GM23338 (cell line): Measurements from ENCODE around the gene NCOA6. TPM values are rescaled to one million over a fixed set of nuclear protein-coding genes. Genes with fewer than 3 reads are reported as not detected.

Experiments used
- ATAC-seq: fragments of 200-7000 bp; cut with Tn5 transposase; 3 replicates; pipeline ENCODE4 v1.9.1; 2020
- DNase-seq: peaks from one replicate; pipeline ENCODE4 v3.0.0-alpha.2; 2015; ENCODE audit warnings: low spot score
- H2AFZ ChIP-seq: fragments of 200-600 bp; sonication (generic); 2 replicates; pipeline ENCODE4 v1.8.0; 2016; ENCODE audit warnings: antibody characterized with exemption, mild to moderate bottlenecking, moderate library complexity
- H3F3A ChIP-seq: fragments of 200-600 bp; sonication (generic); replicated peaks from 2 replicates; pipeline ENCODE4 v1.8.0; 2017; ENCODE audit warnings: antibody characterized with exemption, mixed run types, low read depth
- H3K27ac ChIP-seq: fragments of 200-600 bp; sonication (generic); 2 replicates; pipeline ENCODE4 v1.6.1; 2016; ENCODE audit warnings: low read depth
- H3K27me3 ChIP-seq: fragments of 200-600 bp; sonication (generic); 2 replicates; pipeline ENCODE4 v1.8.0; 2016; ENCODE audit warnings: mild to moderate bottlenecking, mixed run types, moderate library complexity; ENCODE audit not compliant: insufficient read depth
- H3K36me3 ChIP-seq: fragments of 200-600 bp; sonication (generic); 2 replicates; pipeline ENCODE4 v1.8.0; 2016; ENCODE audit warnings: mild to moderate bottlenecking; ENCODE audit not compliant: insufficient read depth
- H3K4me1 ChIP-seq: fragments of 200-600 bp; sonication (generic); 2 replicates; pipeline ENCODE4 v1.8.0; 2016; ENCODE audit warnings: mild to moderate bottlenecking, moderate library complexity; ENCODE audit not compliant: insufficient read depth
- H3K4me2 ChIP-seq: fragments of 200-600 bp; sonication (generic); 2 replicates; pipeline ENCODE4 v1.7.1; 2017; ENCODE audit warnings: mixed run types
- H3K4me3 ChIP-seq: fragments of 200-600 bp; sonication (generic); 2 replicates; pipeline ENCODE4 v1.6.1; 2016; ENCODE audit warnings: mixed run types
- H3K79me2 ChIP-seq: fragments of 200-600 bp; sonication (generic); replicated peaks from 2 replicates; pipeline ENCODE4 v1.8.0; 2017; ENCODE audit warnings: mild to moderate bottlenecking; ENCODE audit not compliant: insufficient read depth
- H3K9me2 ChIP-seq: fragments of 200-600 bp; sonication (generic); 2 replicates; pipeline ENCODE4 v1.8.0; 2017; ENCODE audit not compliant: insufficient read depth
- H4K20me1 ChIP-seq: fragments of 200-600 bp; sonication (generic); replicated peaks from 2 replicates; pipeline ENCODE4 v1.8.0; 2017; ENCODE audit warnings: mild to moderate bottlenecking; ENCODE audit not compliant: insufficient read depth
- H3K27ac Mint-ChIP-seq: 2 replicates; pipeline ENCODE4 v1.8.0; 2020; ENCODE audit warnings: inconsistent platforms, mild to moderate bottlenecking, moderate library complexity, mixed read lengths
- H3K27me3 Mint-ChIP-seq: 3 replicates; pipeline ENCODE4 v1.8.0; 2022; ENCODE audit warnings: low read depth, mild to moderate bottlenecking, moderate library complexity, mixed read lengths, inconsistent platforms; ENCODE audit not compliant: insufficient read depth, poor library complexity
- H3K36me3 Mint-ChIP-seq: 3 replicates; pipeline ENCODE4 v1.8.0; 2021; ENCODE audit warnings: low read depth, mild to moderate bottlenecking, inconsistent platforms, moderate library complexity, mixed read lengths
- H3K4me1 Mint-ChIP-seq: 3 replicates; pipeline ENCODE4 v1.8.0; 2020; ENCODE audit warnings: mild to moderate bottlenecking, inconsistent platforms, mixed read lengths
- H3K4me3 Mint-ChIP-seq: 3 replicates; pipeline ENCODE4 v1.8.0; 2021; ENCODE audit warnings: moderate library complexity, mild to moderate bottlenecking, inconsistent platforms, mixed read lengths
- H3K9me3 Mint-ChIP-seq: 3 replicates; pipeline ENCODE4 v1.8.0; 2020; ENCODE audit warnings: moderate library complexity, mild to moderate bottlenecking, inconsistent platforms, mixed read lengths
- CTCF ChIP-seq, 2 experiments: fragments of 200-600 bp in 1 of 2; sonication (generic) in 1 of 2; conservative IDR thresholded peaks; 2 replicates each; pipeline versions ENCODE4 v1.5.1 to v1.6.1; 2016 to 2017; ENCODE audit warnings: antibody characterized with exemption in 2 of 2, low read depth in 2 of 2, mild to moderate bottlenecking in 2 of 2, moderate library complexity in 1 of 2
- ETS1 ChIP-seq: IDR thresholded peaks from 2 replicates; pipeline ENCODE4 v1.6.1; 2016; ENCODE audit warnings: antibody characterized with exemption
- EZH2phosphoT487 ChIP-seq: fragments of 200-600 bp; sonication (generic); IDR thresholded peaks from one replicate; pipeline ENCODE4 v1.8.1; 2018; ENCODE audit warnings: antibody characterized with exemption; ENCODE audit not compliant: unreplicated experiment
- POLR2AphosphoS5 ChIP-seq: IDR thresholded peaks from 2 replicates; pipeline ENCODE4 v1.6.1; 2016; ENCODE audit warnings: antibody characterized with exemption, low read depth
- REST ChIP-seq: IDR thresholded peaks from one replicate; pipeline ENCODE4 v1.6.1; 2018; ENCODE audit warnings: antibody characterized with exemption; ENCODE audit not compliant: unreplicated experiment
- STAT1 ChIP-seq: IDR thresholded peaks from one replicate; pipeline ENCODE4 v1.6.1; 2016; ENCODE audit warnings: antibody characterized with exemption; ENCODE audit not compliant: unreplicated experiment
- ZNF114 ChIP-seq: fragments of 250-450 bp; sonication (Bioruptor Pico); IDR thresholded peaks from 2 replicates; pipeline ENCODE4 v1.5.0; 2020; ENCODE audit warnings: mild to moderate bottlenecking, moderate library complexity
- ZNF462 ChIP-seq: fragments of 250-450 bp; sonication (Bioruptor Pico); IDR thresholded peaks from 2 replicates; pipeline ENCODE4 v1.5.0; 2020; ENCODE audit warnings: mild to moderate bottlenecking, moderate library complexity
- polyA plus RNA-seq: library from polyadenylated mRNA; unstranded; fragments of >200 nt; fragmentation: Nextera tagmentation; extraction: Ambion mirVana; gene quantifications from 2 replicates; pipeline ENCODE4 v1.2.1, GENCODE V29; 2016
- total RNA-seq: library from RNA; depleted of rRNA; stranded (reverse); fragments of >200 nt; shearing (Covaris generic); gene quantifications from 2 replicates; pipeline ENCODE4 v1.2.3, GENCODE V29; 2014

The NCOA6 gene
- total and polyA plus RNA-seq, 2 experiments from 2014 or later: 10.6 to 17.4 TPM

GRCh38 chr20:34754611-34755010 lies 70.8 kb downstream of the NCOA6 start:
- ATAC-seq: peak; percentile 80
- H3K4me1 Mint-ChIP-seq: peaks cover 12% of the 10 kb centered on the region; the same call in 2 of the 3 replicates
- no peaks in the 10 kb centered on the region for H3K9me2 ChIP-seq
- H3K4me3 ChIP-seq: no peak overlapping the region
- H3K9me3 Mint-ChIP-seq: no peaks in the 10 kb centered on the region
- H3K79me2 ChIP-seq: no peaks in the 10 kb centered on the region
- H3F3A ChIP-seq: no peaks in the 10 kb centered on the region
- H4K20me1 ChIP-seq: no peaks in the 10 kb centered on the region
- no peak overlapping the region for H2AFZ ChIP-seq
- H3K27ac Mint-ChIP-seq: peak overlapping the region; percentile 5; the same call in 1 of the 2 replicates
- H3K4me2 ChIP-seq: no peak overlapping the region
- H3K27me3 ChIP-seq: no peaks in the 10 kb centered on the region
- no peaks in the 10 kb centered on the region for H3K27me3 Mint-ChIP-seq
- TF ChIP-seq EZH2phosphoT487 (no peak), CTCF (conservative IDR thresholded peaks at IDR 0.05; ENCODE audit: low read depth in 2 of 2) (no peak), POLR2AphosphoS5 (no peak), ZNF462 (CRISPR knock-in tag) (no peak), ZNF114 (CRISPR knock-in tag) (no peak), REST (no peak), ETS1 (no peak), STAT1 (no peak)
- DNase-seq: peak; percentile 64
- no peak overlapping the region for H3K4me3 Mint-ChIP-seq
- H3K36me3 Mint-ChIP-seq: peaks cover 4% of the 10 kb centered on the region; the same call in 2 of the 3 replicates
- 0 out of 2 replicates have a peak, but pooled peaks cover 8% of the 10 kb centered on the region for H3K36me3 ChIP-seq
- H3K27ac ChIP-seq: 0 out of 2 replicates have a peak overlapping the region, but pooled peaks have one; percentile 7
- no peaks in the 10 kb centered on the region for H3K4me1 ChIP-seq
